Body of pancreas (tissue), 4 donors: ENCODE measurements around the gene DNAL1.

Source experiments
- CTCF ChIP-seq, 7 experiments: fragments of 450-650 bp in 4 of 7; fragments of 200-600 bp in 3 of 7; sonication (generic) in 3 of 7; IDR thresholded peaks; one replicate each; pipeline ENCODE4 v1.5.1; 2016 to 2019; ENCODE audit warnings: antibody characterized with exemption in 7 of 7
- POLR2A ChIP-seq, 3 donors: fragments of 450-650 bp; IDR thresholded peaks; one replicate each; pipeline ENCODE4 v1.6.1; 2016; ENCODE audit warnings: antibody characterized with exemption in 3 of 3, mild to moderate bottlenecking in 2 of 3

- no peak for TF ChIP-seq CTCF (IDR thresholded peaks at IDR 0.05)
- no peak for TF ChIP-seq POLR2A (IDR thresholded peaks at IDR 0.05)
These were observed 31.8 kb upstream of the DNAL1 start for GRCh38 chr14:73613046-73613383.
